ENCODE results near the gene NFKBIL1.

NFKBIL1 gene

GRCh38 chr6:31530659-31531058, 16.7 kb upstream of the NFKBIL1 start:
- no peak for DNase-seq (ENCODE audit: low read depth)
- no peak for TF ChIP-seq CTCF (IDR thresholded peaks at IDR 0.05; ENCODE audit: low read depth, low read length, missing control alignments)
- H3K4me3 ChIP-seq (ENCODE audit: low read depth, low read length): no peak overlapping the region
- in situ Hi-C loops (cut with HindIII; ENCODE audit: low sequenced_read_pairs): no loop called here

- in situ Hi-C loops (cut with HindIII; ENCODE audit: low sequenced_read_pairs): no loop called here
- no peak overlapping the region for H3K4me3 ChIP-seq (ENCODE audit: low read depth, low read length)
- no peak for TF ChIP-seq CTCF (IDR thresholded peaks at IDR 0.05; ENCODE audit: low read depth, low read length, missing control alignments)
- no peak for DNase-seq (ENCODE audit: low read depth)
These were observed 16.2 kb upstream of the NFKBIL1 start for GRCh38 chr6:31531162-31531561.

- H3K4me3 ChIP-seq (ENCODE audit: low read depth, low read length): no peak overlapping the region
- no peak for DNase-seq (ENCODE audit: low read depth)
- no peak for TF ChIP-seq CTCF (IDR thresholded peaks at IDR 0.05; ENCODE audit: low read depth, low read length, missing control alignments)
- in situ Hi-C loops (cut with HindIII; ENCODE audit: low sequenced_read_pairs): no loop called here
These were observed 15.4 kb upstream of the NFKBIL1 start for GRCh38 chr6:31531771-31532643.

GRCh38 chr6:31532644-31533454, 14.6 kb upstream of the NFKBIL1 start:
- no peak for DNase-seq (ENCODE audit: low read depth)
- in situ Hi-C loops (cut with HindIII; ENCODE audit: low sequenced_read_pairs): no loop called here
- no peak overlapping the region for H3K4me3 ChIP-seq (ENCODE audit: low read depth, low read length)
- TF ChIP-seq CTCF (IDR thresholded peaks at IDR 0.05; ENCODE audit: low read depth, low read length, missing control alignments): no peak

- H3K4me3 ChIP-seq (ENCODE audit: low read depth, low read length): no peak overlapping the region
- DNase-seq (ENCODE audit: low read depth): no peak
- no peak for TF ChIP-seq CTCF (IDR thresholded peaks at IDR 0.05; ENCODE audit: low read depth, low read length, missing control alignments)
- in situ Hi-C loops (cut with HindIII; ENCODE audit: low sequenced_read_pairs): no loop called here
These were observed 14.0 kb upstream of the NFKBIL1 start for GRCh38 chr6:31533455-31533841.

- no peak for DNase-seq (ENCODE audit: low read depth)
- TF ChIP-seq CTCF (IDR thresholded peaks at IDR 0.05; ENCODE audit: low read depth, low read length, missing control alignments): no peak
- in situ Hi-C loops (cut with HindIII; ENCODE audit: low sequenced_read_pairs): no loop called here
- no peak overlapping the region for H3K4me3 ChIP-seq (ENCODE audit: low read depth, low read length)
These were observed 13.4 kb upstream of the NFKBIL1 start for GRCh38 chr6:31534011-31534410.
